Myocyte (in vitro differentiated cells): ENCODE results near the gene PGGHG. TPM values are rescaled to one million over a fixed set of nuclear protein-coding genes. Genes with fewer than 3 reads are reported as not detected.
"Not testable (repeated sequence)": the region's sequence is repeated elsewhere in the genome, so short reads cannot be mapped to it uniquely, and the experiment has no call there.

Source experiments
- DNase-seq: peaks from one replicate; pipeline ENCODE4 v3.0.0-alpha.2; 2012; ENCODE audit warnings: low read depth
- total RNA-seq: library from RNA; depleted of rRNA; stranded (reverse); fragments of >200 nt; gene quantifications from 2 replicates; pipeline ENCODE4 v1.2.3, GENCODE V29; 2014

Gene PGGHG
- total RNA-seq, 1 donor from 2014 or later = 8.2 TPM

- DNase-seq = no peak
These were observed 3.7 kb upstream of the PGGHG start for GRCh38 chr11:285021-285893.

GRCh38 chr11:285894-286220 is 3.1 kb upstream of the PGGHG start:
- DNase-seq = no peak

DNA sequence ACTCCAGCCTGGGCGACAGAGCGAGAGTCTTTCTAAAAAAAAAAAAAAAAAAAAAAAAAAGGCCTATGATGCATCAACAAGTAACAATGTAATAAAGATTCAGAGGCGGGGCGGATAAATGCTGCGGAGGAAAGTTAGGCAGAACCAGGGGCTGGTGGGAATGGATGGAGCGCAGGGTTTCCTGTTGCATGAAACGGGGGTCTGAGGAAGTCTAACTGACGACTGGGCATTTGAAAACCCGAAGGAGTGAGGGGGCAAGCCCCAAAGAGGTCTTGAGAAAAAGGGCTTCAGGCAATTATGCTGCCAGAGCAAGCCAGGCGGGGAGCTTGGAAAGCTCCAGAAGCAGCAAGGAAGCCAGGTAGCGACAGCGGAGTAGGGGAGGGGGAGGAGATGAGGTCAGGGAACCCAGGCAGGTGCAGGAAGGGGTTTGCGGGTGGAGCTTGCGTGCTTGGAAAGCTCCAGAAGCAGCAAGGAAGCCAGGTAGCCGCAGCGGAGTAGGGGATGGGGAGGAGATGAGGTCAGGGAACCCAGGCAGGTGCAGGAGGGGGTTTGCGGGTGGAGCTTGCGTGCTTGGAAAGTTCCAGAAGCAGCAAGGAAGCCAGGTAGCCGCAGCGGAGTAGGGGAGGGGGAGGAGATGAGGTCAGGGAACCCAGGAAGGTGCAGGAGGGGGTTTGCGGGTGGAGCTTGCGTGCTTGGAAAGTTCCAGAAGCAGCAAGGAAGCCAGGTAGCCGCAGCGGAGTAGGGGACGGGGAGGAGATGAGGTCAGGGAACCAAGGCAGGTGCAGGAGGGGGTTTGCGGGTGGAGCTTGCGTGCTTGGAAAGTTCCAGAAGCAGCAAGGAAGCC is 1.7 kb upstream of the PGGHG start:
- DNase-seq = not testable (repeated sequence)

- no peak for DNase-seq
These were observed 977 bp upstream of the PGGHG start for GRCh38 chr11:287821-288477.

DNA sequence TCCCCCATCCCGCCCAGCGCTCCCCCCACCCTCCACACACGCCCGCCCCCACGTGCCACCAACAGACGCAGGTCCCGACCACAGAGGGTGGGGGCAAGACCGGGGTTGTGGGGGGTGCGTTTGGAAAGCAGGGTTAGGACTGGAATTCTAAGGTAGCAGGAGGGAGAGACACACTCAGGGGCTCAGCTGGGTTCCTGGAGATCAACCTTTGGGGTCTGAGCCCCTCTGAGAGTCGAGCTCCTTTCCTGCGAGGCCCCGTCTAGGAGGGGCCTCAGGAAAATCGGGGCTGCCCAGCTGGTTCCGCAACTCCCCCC is 429 bp downstream of the PGGHG start:
- DNase-seq = no peak

GRCh38 chr11:289712-290620 is 1.0 kb downstream of the PGGHG start:
- no peak for DNase-seq

DNA sequence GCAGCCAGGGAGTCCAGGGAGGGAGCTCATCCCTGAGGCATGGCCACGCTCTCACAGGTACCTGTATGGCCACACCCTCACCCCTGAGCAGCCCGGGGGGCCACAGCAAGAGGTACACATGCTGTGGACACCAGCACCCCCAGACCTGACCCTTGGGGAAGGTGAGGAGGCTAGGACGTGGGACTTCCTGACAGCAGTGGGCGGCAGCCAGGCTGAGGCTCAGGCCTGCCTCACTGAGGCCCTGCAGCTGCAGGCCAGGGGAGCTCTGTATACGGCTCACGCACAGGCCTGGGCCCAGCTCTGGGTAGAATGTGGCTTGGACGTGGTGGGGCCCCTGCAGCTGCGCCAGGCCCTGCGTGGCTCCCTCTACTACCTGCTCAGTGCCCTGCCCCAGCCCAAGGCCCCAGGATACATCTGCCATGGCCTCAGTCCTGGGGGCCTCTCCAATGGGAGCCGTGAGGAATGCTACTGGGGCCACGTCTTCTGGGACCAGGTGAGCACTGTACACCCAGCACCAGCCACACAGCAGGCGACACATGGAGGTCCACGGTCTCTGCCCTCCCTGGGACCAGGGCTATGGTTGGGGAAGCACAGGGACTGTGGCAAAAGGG is 1.8 kb downstream of the PGGHG start:
- DNase-seq = no peak

DNA sequence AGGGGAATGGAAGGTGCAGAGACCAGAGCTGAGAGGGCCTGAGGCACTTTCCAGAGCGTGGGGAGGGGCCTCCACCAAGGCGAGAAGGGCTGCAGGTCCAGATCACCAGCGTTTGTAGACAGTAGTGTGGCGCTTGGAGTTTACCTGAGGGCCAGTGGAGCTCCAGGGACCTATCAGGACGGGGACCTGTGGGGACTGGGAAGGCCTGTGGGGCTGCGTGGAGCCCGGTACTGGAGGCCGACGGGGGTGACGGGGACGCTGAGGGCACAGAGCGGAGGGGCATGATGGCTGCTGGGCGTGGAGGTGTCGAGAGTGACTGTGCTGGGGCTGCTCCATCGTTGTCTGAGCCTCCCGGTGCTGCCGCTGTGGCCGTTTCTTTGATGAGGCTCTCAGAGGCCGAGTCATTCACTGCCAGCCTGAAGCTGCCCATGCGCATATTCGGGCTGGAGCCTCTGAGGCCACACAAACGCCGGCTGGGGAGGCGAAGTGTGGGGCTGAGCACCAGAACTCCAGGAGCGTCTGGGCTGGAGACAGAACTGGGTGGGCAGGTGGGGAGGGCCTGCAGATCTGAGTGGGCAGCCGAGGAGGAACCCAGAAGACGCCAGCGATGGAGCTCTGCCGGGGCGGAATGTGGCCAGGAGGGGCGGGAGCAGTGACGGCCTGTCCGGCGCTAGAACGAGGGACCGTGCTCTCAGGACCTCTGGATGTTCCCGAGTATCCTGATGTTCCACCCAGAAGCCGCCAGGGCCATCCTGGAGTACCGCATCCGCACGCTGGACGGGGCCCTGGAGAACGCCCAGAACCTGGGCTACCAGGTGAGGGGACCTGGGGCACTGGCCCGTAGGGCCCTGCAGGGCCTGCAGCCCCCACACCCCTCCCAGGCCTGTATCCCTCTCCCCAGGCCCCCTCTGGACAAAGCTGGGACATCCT is 2.6 kb downstream of the PGGHG start:
- no peak for DNase-seq

DNA sequence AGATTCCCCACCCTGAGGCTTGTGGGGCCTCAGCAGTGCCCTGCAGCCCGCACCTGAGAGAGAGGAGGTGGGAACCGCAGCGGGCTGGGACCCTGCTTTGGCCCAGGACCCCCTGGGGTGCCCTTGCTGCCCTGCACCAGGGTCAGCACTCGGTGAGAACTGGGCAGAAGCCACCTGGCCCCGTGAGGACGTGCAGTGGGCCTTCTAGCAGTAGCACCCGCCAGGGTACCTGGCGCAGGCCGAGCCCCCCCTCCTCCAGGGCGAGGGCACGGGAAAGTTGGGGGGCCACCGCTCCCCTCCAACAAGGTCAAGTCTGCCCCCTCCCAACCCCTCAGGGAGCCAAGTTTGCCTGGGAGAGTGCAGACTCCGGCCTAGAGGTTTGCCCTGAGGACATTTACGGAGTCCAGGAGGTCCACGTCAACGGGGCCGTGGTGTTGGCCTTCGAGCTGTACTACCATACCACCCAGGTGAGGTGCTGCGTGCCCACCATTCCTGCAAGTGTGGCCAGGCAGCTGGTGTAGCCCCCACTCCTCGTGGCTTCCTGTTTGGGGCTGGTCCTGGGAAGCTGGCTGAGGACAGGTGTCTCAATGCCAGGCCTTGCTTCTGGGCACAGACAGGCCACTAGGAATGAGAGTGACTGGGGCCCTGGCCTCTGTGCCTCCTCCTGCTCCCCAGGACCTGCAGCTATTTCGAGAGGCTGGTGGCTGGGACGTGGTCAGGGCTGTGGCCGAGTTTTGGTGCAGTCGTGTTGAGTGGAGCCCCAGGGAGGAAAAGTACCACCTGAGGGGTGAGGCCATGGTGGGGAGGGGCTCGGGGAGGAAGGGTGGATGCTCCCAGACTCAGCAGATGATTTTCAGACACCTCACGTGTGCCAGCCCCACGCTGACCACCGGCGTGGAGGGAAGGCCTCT is 3.5 kb downstream of the PGGHG start:
- no peak for DNase-seq

DNA sequence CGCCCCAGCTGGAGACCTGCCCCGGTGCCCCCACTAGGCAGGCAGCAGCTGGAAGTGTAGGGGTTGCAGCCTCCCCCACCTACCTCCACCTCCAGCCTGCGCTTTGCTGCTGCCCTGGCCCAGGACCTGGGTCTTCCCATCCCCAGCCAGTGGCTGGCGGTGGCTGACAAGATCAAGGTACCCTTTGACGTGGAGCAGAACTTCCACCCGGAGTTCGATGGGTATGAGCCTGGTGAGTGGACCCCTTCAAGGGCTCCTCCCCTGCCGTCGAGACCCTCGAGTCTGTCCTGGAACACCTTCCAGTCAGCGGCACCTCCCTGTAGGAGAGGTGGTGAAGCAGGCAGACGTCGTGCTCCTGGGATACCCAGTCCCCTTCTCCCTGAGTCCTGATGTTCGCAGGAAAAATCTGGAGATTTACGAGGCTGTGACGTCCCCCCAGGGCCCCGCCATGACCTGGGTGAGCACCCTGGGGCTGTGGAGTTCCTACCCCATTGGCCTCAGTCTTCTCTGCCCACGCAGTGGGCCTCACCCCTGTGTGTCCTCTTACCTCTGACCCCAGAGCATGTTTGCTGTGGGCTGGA is 4.4 kb downstream of the PGGHG start:
- no peak for DNase-seq

DNA sequence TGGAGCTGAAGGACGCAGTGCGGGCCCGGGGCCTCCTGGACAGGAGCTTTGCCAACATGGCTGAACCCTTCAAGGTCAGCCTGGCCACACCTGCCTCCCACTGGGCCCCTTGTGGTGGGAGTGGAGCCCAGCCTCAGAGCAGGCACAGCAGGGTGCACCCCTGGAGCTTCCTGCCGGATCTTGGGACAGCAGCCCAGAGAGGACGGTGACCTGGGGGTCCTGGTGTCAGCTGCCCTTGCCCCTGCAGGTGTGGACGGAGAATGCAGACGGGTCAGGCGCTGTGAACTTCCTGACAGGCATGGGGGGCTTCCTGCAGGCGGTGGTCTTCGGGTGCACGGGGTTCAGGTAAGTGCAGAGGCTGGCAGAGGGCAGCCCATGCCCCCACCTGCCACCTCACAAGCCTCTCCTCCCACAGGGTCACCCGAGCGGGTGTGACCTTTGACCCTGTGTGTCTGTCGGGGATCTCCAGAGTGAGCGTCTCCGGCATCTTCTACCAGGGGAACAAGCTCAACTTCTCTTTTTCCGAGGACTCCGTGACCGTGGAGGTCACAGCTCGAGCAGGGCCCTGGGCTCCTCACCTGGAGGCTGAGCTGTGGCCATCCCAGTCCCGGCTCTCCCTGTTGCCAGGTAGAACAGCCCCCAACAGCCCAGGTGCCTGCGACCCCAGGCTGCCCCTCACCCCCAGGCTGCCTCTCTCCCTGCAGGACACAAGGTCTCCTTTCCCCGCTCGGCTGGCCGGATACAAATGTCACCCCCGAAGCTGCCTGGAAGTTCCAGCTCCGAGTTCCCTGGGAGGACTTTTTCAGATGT is 5.1 kb downstream of the PGGHG start:
- DNase-seq = no peak

GRCh38 chr11:294780-295179 is 5.9 kb downstream of the PGGHG start:
- no peak for DNase-seq

DNA sequence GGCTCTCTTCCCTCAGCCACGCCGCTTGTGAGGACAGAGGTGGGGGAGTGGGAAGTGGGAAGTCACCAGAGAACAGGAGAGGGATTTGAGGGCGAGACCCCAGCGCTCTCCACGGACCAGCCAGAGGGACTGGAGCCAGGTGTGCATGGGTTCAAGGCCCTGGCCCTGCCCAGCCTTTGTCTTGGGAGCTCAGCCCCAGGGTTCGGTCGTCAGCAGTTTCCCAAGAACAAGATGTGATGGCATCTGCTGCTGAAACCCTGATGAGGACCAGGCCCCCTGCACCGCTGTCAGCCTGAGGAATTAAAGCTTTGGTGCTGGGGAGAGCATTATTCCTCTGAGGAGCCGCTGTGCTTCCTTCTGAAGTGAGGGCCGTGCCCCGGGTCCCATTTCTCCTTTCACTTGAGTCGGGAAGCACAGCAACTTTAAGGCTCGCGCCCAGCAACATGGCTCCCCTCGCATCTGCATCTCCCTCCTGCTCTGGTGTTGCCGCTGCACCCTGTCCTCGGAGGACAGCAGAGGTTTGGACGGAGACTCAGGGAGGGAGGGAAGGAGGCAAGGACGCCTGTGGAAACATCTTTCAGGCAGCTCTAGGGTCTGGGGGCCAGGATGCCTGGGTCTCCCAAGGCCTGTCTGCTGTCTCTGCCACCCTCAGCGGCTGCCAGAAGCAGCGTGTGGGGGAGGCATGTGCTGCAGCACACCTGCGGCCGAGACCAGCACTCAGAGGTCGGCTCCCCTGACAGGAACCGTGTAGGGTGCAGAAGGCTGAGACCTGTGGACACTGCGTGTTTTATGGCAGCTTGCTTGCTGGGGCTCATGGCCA is 6.6 kb downstream of the PGGHG start:
- no peak for DNase-seq

DNA sequence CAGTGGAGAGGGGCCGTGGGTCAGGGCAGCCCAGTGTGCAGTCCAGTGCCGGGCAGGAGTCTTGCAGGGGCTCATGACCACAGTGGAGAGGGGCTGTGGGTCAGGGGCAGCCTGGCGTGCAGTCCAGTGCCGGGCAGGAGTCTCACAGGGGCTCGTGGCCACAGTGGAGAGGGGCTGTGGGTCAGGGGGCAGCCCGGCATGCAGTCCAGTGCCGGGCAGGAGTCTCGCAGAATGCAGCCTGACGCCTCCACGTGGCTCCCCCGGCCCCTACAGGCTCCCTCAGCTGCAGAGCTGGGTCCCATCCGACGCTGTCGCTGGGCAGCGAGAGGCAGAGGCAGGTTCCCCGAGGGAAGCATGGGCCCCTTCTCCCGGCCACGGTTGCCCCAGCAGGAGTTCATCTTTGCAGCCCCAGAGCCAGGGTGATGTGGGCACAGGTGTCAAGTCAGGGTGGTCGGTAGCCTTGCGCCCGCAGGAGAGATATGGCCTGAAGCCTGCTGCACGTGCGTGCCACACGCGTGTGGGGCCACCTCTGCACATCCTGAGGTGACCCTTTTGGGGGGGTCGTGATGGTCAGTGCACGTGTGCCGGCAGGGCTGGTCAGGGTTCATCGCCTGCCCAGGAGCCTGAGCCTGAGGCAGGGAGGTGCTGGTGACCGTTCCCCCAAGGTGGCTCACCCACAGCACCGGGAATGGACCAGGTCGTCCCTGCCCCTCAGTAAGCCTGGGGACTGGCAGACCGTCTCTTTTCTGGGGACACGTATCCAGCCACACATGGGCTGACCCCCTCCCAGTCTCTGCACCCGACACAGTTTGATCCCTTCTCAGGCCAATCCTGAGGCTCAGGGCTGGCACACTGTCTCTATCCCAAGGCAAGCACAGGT is 7.5 kb downstream of the PGGHG start:
- no peak for DNase-seq

DNA sequence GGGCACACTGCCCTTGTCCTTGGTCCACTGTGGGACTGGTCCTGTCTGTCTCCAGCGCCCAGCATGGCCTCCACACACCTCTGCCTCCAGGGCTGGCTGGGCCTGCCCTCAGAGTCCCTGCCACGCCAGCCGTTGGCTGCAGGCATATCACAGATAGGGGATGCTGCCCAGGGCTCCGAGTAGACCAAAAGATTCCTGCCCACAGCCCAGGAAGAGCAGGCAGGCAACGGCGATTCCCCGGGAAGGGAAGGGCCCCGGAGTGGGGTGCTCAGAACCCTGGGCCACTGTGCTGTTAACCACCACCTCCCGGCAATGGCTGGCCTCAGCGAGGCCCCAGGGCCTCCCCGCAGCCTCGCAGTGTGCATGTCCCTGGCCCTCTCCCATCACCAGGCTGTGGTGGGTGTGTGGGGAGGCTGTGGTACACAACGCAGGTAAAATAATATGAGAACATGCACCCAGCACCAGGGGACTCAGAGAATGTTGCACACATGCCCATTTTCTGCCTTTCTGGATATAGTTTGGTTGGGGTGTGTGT is 8.2 kb downstream of the PGGHG start:
- no peak for DNase-seq
